SK-N-MC (cell line): ENCODE measurements around the gene NUTM1.
"Not testable (repeated sequence)": the region's sequence is repeated elsewhere in the genome, so short reads cannot be mapped to it uniquely, and the experiment has no call there.

Experiments
- DNase-seq: peaks from one replicate; pipeline ENCODE4 v3.0.0-alpha.2; 2011; ENCODE audit warnings: low read depth, low spot score
- H3K27ac ChIP-seq: fragments of 200-600 bp; sonication (generic); 2 replicates; pipeline ENCODE4 v1.5.1; 2016; ENCODE audit warnings: mixed run types
- H3K36me3 ChIP-seq: fragments of 200-600 bp; sonication (generic); 2 replicates; pipeline ENCODE4 v1.6.1; 2017; ENCODE audit warnings: antibody characterized with exemption, low read length, mixed read lengths; ENCODE audit not compliant: insufficient read depth
- H3K4me3 ChIP-seq: fragments of 200-600 bp; sonication (generic); 2 replicates; pipeline ENCODE4 v1.5.1; 2016
- H3K9ac ChIP-seq: fragments of 200-600 bp; sonication (generic); 2 replicates; pipeline ENCODE4 v1.8.0; 2017; ENCODE audit warnings: mixed run types, mixed read lengths; ENCODE audit not compliant: insufficient read length
- H3K9me3 ChIP-seq: fragments of 200-600 bp; sonication (generic); 2 replicates; pipeline ENCODE4 v1.6.1; 2017; ENCODE audit warnings: low read depth, mild to moderate bottlenecking, antibody characterized with exemption, low read length, moderate library complexity, mixed read lengths
- EZH2 ChIP-seq: fragments of 200-600 bp; sonication (generic); IDR thresholded peaks from one replicate; pipeline ENCODE4 v1.6.1; 2017; ENCODE audit warnings: antibody characterized with exemption
- FOXP2 ChIP-seq: optimal IDR thresholded peaks from 2 replicates; pipeline ENCODE3; 2011; ENCODE audit warnings: mild to moderate bottlenecking, moderate library complexity; ENCODE audit not compliant: insufficient read depth; ENCODE audit errors: extremely low read length, control extremely low read depth
- POLR2AphosphoS5 ChIP-seq: IDR thresholded peaks from 2 replicates; pipeline ENCODE4 v1.6.1; 2012; ENCODE audit warnings: mild to moderate bottlenecking, low read depth, low read length, borderline replicate concordance

NUTM1 gene

DNA sequence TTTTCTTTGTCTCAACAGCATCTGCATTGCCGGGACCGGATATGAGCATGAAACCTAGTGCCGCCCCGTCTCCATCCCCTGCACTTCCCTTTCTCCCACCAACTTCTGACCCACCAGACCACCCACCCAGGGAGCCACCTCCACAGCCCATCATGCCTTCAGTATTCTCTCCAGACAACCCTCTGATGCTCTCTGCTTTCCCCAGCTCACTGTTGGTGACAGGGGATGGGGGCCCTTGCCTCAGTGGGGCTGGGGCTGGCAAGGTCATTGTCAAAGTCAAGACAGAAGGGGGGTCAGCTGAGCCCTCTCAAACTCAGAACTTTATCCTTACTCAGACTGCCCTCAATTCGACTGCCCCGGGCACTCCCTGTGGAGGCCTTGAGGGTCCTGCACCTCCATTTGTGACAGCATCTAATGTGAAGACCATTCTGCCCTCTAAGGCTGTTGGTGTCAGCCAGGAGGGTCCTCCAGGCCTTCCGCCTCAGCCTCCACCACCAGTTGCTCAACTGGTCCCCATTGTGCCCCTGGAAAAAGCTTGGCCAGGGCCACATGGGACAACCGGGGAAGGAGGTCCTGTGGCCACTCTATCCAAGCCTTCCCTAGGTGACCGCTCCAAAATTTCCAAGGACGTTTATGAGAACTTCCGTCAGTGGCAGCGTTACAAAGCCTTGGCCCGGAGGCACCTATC, 5.0 kb downstream of the NUTM1 start:
- Histone ChIP-seq H3K9me3 (no peaks in the 10 kb centered on the region), H3K27ac (no peak overlapping the region), H3K36me3 (no peaks in the 10 kb centered on the region), H3K9ac (no peak overlapping the region), H3K4me3 (no peak overlapping the region)
- no peak for DNase-seq
- no peak for TF ChIP-seq FOXP2
- TF ChIP-seq EZH2 = no peak
- no peak for TF ChIP-seq POLR2AphosphoS5

DNA sequence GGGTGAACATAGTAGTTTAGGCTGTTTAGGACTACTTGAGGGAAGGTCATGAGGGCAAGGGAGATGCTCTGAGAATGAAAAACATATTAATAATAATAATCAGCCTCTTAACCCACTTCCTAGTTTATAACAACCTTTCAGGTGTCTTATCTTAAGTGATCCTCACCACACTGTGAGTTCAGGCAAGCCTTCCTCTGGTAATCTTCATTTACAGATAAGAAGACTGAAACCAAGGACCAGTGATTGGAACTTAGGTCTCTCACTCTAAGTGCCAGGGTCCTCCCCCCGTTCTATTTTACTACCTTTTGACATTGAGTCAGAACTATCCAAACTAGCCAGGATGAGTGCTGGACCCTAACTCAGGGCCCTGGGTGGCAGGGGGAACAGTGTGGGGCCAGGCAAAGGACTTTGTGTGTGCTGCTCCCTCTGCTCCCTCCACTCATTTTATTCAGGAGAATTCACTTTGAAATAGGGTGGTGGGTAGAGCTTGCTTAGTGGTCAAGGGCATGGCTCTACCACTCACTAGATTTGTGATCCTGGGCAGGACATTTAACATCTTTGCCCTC, 5.7 kb downstream of the NUTM1 start:
- Histone ChIP-seq H3K4me3 (no peak overlapping the region), H3K9ac (no peak overlapping the region), H3K9me3 (no peaks in the 10 kb centered on the region), H3K36me3 (no peaks in the 10 kb centered on the region), H3K27ac (no peak overlapping the region)
- TF ChIP-seq FOXP2 (no peak), POLR2AphosphoS5 (no peak), EZH2 (no peak)
- DNase-seq = no peak

DNA sequence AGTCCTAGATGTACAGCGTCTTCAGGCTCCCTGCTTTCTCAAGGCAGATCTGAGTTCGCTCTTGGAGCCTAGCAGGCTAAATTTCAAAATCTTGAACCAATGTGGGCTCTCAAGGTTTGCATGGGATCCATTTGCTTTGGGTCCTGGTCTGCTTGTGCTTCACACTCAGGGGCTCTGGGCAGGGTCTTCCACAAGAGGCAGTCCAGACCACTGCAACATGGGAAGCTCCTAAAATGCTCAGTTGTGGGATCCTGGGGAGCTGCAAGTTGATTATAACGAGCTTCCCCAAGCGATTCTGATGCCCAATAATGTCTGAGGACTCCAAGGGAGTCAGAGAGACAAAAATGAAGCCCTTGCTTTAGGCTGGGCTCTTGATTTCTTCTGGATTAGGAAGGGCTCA, 6.7 kb downstream of the NUTM1 start:
- no peak for TF ChIP-seq POLR2AphosphoS5
- no peak for TF ChIP-seq EZH2
- TF ChIP-seq FOXP2 = no peak
- no peak overlapping the region for H3K4me3 ChIP-seq

GRCh38 chr15:34352996-34353395, 9.9 kb downstream of the NUTM1 start:
- H3K9ac ChIP-seq, H3K4me3 ChIP-seq, H3K27ac ChIP-seq, H3K36me3 ChIP-seq, DNase-seq, H3K9me3 ChIP-seq: not testable (repeated sequence)

More for the DNA sequence above, 6.7 kb downstream of the NUTM1 start:
- DNase-seq = no peak
- no peak overlapping the region for H3K9ac ChIP-seq
- H3K27ac ChIP-seq = no peak overlapping the region
- no peaks in the 10 kb centered on the region for H3K36me3 ChIP-seq
- H3K9me3 ChIP-seq = no peaks in the 10 kb centered on the region

- no peaks in the 10 kb centered on the region for H3K36me3 ChIP-seq
- DNase-seq = no peak
- TF ChIP-seq FOXP2 = no peak
- no peak for TF ChIP-seq EZH2
- no peak for TF ChIP-seq POLR2AphosphoS5
- no peaks in the 10 kb centered on the region for H3K9me3 ChIP-seq
- H3K4me3 ChIP-seq = no peak overlapping the region
- no peak overlapping the region for H3K27ac ChIP-seq
- no peak overlapping the region for H3K9ac ChIP-seq
These were observed 10.5 kb downstream of the NUTM1 start for GRCh38 chr15:34353627-34354026.

- H3K27ac ChIP-seq = no peak overlapping the region
- no peak overlapping the region for H3K9ac ChIP-seq
- no peaks in the 10 kb centered on the region for H3K9me3 ChIP-seq
- H3K36me3 ChIP-seq = no peaks in the 10 kb centered on the region; the same call in 1 of the 2 replicates
- no peak overlapping the region for H3K4me3 ChIP-seq
- TF ChIP-seq EZH2 (no peak), FOXP2 (no peak), POLR2AphosphoS5 (no peak)
- DNase-seq = no peak
These were observed 11.2 kb downstream of the NUTM1 start for GRCh38 chr15:34354286-34354685.

GRCh38 chr15:34355241-34355640, 12.1 kb downstream of the NUTM1 start:
- no peak for DNase-seq
- H3K4me3 ChIP-seq = no peak overlapping the region
- TF ChIP-seq POLR2AphosphoS5 = no peak
- TF ChIP-seq FOXP2 = no peak
- no peak for TF ChIP-seq EZH2
- no peak overlapping the region for H3K27ac ChIP-seq
- no peaks in the 10 kb centered on the region; the same call in 1 of the 2 replicates for H3K36me3 ChIP-seq
- H3K9ac ChIP-seq = no peak overlapping the region
- no peaks in the 10 kb centered on the region for H3K9me3 ChIP-seq

DNA sequence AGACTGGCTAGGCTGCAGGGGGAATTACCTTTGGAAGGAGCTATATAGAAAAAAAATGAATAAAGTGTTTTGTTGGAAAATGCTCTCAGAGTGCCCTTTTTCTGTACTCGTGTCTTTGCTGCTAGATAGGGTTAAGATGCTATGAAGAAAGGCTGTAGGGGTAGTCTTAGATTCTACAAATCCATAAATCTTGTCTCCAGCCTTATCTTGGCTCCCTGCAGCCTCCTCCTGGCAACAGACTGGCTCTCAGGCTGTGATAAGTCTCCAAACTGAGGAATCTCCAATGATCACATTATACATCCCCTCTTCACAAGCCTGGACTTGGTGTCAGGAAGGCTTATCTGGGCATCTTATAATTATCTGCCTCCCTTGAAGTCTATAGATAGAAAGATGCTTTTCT, 14.5 kb downstream of the NUTM1 start:
- no peaks in the 10 kb centered on the region for H3K9me3 ChIP-seq
- H3K9ac ChIP-seq = no peak overlapping the region
- no peak for TF ChIP-seq POLR2AphosphoS5
- no peak for TF ChIP-seq FOXP2
- TF ChIP-seq EZH2 = no peak
- no peak overlapping the region for H3K4me3 ChIP-seq
- no peak overlapping the region for H3K27ac ChIP-seq
- no peaks in the 10 kb centered on the region; the same call in 1 of the 2 replicates for H3K36me3 ChIP-seq
- DNase-seq = no peak

DNA sequence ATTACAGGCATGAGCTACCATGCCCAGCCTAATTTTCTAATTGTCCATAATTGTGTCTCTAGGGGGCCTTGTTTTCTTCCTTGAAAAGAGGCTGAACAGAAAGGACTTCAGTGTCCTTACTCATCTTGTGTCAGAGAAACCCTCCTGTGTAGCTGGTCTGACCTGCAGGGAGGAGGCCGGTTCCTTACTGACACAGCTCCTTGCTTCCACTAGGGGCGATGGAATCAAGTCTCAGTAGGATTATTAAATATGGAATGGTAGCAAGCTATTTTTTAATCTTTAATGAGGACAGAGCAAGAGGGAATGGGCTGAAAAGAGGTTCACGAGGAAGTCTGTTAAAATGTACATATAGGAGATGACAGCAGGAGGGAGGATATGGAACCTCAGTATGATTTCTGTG, 15.3 kb downstream of the NUTM1 start:
- Histone ChIP-seq H3K9me3 (no peaks in the 10 kb centered on the region), H3K27ac (no peak overlapping the region), H3K36me3 (no peaks in the 10 kb centered on the region; the same call in 1 of the 2 replicates), H3K4me3 (no peak overlapping the region), H3K9ac (no peak overlapping the region)
- no peak for DNase-seq
- TF ChIP-seq EZH2 (no peak), FOXP2 (no peak), POLR2AphosphoS5 (no peak)
